ENCODE measurements around the gene VPS39. TPM values are rescaled to one million over a fixed set of nuclear protein-coding genes. Genes with fewer than 3 reads are reported as not detected.

The VPS39 gene
- polyA plus RNA-seq, 6 donors from 2014 or later, result 14.9 to 42.7 (median 28.9) TPM

DNA sequence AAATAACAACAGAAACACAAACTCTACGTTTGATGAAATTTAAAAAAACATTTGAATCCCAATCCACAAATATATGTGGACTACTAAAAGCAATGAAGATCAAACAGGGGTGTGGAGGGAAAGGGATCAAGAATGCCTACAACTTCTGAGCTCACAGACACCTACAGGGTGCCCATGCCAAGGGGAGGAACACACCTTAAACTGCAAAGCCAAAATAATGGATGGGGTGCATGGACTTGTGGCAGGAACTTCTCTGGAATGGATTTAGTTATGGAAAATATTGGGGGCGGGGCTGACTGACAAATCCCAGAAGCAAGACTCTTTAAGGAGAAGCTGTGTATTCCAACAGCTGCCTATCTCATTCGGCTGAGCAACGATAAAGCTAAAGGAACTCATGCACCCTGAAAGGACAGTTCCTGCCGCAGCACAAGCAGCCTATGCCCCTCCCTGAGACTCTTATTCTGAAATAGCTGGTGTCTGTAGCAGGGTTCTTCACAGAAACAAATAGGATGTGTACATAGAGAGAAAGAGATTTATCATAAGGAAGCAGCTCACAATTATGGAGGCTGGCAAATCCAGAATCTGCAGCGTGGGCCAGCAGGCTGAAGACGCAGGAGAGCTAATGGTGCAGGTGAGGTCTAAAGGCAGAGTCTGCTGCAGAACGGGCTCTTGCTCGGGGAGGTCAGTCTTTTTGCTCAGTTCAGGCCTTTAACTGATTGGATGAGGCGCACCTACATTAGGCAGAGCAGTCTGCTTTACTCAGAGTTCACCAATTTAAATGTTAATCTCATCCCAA is 89.3 kb downstream of the VPS39 start:
- DNase-seq, result no peak
- Mint-ChIP-seq H3K4me1 (no peaks in the 10 kb centered on the region), H3K36me3 (no peaks in the 10 kb centered on the region), H3K4me3 (peak overlapping the region in 1 of 8 donors; percentile 37), H3K27ac (no peak overlapping the region), H3K9me3 (peaks cover 0 to 6% (median 0%) of the 10 kb centered on the region in 7 donors), H3K27me3 (no peaks in the 10 kb centered on the region)
- no peak for ATAC-seq (ENCODE audit: low read depth in 2 of 2)

DNA sequence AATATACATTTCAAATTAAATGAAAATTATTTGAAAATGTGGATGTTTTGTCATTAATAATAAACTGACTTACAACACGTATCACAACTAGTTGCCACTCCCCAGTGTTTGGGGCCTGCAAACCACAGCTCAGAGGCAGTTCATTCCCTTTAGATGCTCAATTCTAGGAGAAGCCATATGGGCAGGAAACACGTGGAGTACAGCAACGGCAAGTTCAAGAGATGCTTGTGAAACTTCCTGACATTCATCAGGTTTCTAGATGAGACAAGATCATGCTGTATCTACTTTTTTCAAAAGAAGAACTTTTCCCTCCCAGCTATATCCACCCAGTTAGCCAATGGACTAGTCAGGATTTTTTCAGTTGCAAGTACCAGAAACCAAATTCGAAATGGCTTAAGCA is 96.2 kb downstream of the VPS39 start:
- Mint-ChIP-seq H3K9me3 (peaks cover 0 to 13% (median 0%) of the 10 kb centered on the region in 7 donors), H3K27ac (no peak overlapping the region), H3K27me3 (peaks cover 6 to 14% (median 10%) of the 10 kb centered on the region in 3 donors), H3K4me1 (peaks cover 3 to 9% (median 6%) of the 10 kb centered on the region in 3 donors), H3K4me3 (no peak overlapping the region), H3K36me3 (no peaks in the 10 kb centered on the region)
- DNase-seq, result no peak
- ATAC-seq (ENCODE audit: low read depth in 2 of 2), result no peak

DNA sequence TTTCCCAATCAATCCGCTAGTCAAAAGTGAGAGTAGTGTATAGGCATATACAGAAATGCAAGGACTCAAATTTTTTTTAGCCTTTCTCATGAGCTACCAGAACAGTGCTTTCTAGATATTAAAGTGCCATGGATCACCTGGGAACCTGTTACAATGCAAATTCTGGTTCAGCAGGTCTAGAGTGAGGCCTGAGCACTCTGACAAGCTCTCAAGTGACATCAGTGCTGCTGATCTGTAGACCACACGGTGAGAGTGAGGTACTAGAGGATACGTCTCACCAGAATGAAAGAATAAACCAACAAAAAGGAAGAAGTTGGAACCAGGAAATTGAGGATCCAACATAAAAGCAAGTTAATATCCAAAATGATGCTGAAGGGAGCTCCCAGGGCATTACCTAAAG is 97.7 kb downstream of the VPS39 start:
- Mint-ChIP-seq H3K4me3 (no peak overlapping the region), H3K27ac (no peak overlapping the region), H3K27me3 (peaks cover 6 to 14% (median 10%) of the 10 kb centered on the region in 3 donors), H3K4me1 (peaks cover 3 to 9% (median 6%) of the 10 kb centered on the region in 3 donors), H3K36me3 (no peaks in the 10 kb centered on the region), H3K9me3 (peaks cover 0 to 8% (median 0%) of the 10 kb centered on the region in 7 donors)
- no peak for DNase-seq
- no peak for ATAC-seq (ENCODE audit: low read depth in 2 of 2)

DNA sequence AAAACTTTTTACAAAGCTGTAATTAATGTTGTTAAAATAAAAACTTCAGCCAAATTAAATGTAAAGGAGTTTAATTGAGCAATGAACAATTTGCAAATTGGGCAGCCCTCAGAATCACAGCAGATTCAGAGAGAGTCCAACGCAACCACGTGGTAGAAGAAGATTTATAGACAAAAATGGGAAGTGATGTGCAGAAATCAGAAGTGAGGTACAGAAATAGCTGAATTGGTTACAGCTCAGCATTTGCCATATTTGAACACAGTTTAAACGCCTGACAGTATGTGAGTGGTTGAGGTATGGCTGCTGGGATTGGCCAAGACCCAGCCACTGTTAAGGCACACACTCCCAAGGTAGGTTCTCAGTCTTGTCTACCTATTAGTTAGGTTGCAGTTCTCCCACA is 99.3 kb downstream of the VPS39 start:
- Mint-ChIP-seq H3K36me3 (no peaks in the 10 kb centered on the region), H3K4me1 (peaks cover 3 to 9% (median 6%) of the 10 kb centered on the region in 3 donors), H3K4me3 (no peak overlapping the region), H3K9me3 (peaks cover 0 to 8% (median 0%) of the 10 kb centered on the region in 7 donors), H3K27me3 (peaks cover 6 to 14% (median 10%) of the 10 kb centered on the region in 3 donors), H3K27ac (no peak overlapping the region)
- DNase-seq (no peak), ATAC-seq (ENCODE audit: low read depth in 2 of 2) (peak in 1 of 2 donors; percentile 43)

Other genes with a start within 250 kb of the VPS39 start
- 1 to 10 TPM; 4.1 to 9.2 (median 6.9) TPM for gene EHD4, start 235.7 kb downstream of the VPS39 start, polyA plus RNA-seq (ENCODE audit: low read depth in 6 of 6)
- gene PLA2G4E, start 187.3 kb downstream of the VPS39 start, polyA plus RNA-seq (ENCODE audit: low read depth in 6 of 6), result not detected
- not detected for gene PLA2G4D, start 113.7 kb downstream of the VPS39 start, polyA plus RNA-seq (ENCODE audit: low read depth in 6 of 6)
- gene PLA2G4F, start 51.7 kb downstream of the VPS39 start, polyA plus RNA-seq (ENCODE audit: low read depth in 6 of 6), result not detected
- 10 to 100 TPM; 20.8 to 48.7 (median 36.6) TPM for gene GANC, start 64.9 kb upstream of the VPS39 start, polyA plus RNA-seq (ENCODE audit: low read depth in 6 of 6)
- gene TMEM87A, start 65.1 kb upstream of the VPS39 start, polyA plus RNA-seq (ENCODE audit: low read depth in 6 of 6), result 10 to 100 TPM; 37.5 to 66.8 (median 48.7) TPM
- 1 to 10 TPM in 4 of 6 donors, under 1 TPM in 1, not detected in 1; 0.29 to 5.7 (median 1.6) TPM for gene CAPN3, start 151.2 kb upstream of the VPS39 start, polyA plus RNA-seq (ENCODE audit: low read depth in 6 of 6)